ENCODE results near the gene OR6F1.
A peak's percentile ranks its signal among the peaks of the same experiment; 100 is the strongest.
"Not testable (repeated sequence)": the region's sequence is repeated elsewhere in the genome, so short reads cannot be mapped to it uniquely, and the experiment has no call there.

The OR6F1 gene

DNA sequence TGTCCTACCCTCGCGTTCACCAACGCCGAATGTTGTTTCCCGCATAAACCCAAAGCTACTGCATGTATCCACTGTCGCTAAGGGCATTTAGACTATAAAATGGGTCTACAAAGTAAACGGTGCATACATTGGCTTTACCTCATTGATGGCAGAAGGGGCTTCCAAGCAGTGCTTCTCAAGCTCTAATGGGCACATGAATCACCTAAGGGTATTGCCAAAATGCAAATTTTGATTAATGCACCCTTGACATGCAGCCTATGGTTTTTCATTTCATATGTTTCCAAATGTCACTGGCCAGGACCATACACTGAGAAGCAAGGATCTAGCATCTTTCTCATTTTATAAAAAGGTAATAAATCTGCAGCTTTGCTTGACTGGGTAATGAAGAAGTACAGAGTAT lies 2.7 kb downstream of the OR6F1 start:
- TF ChIP-seq, protein P1, sequence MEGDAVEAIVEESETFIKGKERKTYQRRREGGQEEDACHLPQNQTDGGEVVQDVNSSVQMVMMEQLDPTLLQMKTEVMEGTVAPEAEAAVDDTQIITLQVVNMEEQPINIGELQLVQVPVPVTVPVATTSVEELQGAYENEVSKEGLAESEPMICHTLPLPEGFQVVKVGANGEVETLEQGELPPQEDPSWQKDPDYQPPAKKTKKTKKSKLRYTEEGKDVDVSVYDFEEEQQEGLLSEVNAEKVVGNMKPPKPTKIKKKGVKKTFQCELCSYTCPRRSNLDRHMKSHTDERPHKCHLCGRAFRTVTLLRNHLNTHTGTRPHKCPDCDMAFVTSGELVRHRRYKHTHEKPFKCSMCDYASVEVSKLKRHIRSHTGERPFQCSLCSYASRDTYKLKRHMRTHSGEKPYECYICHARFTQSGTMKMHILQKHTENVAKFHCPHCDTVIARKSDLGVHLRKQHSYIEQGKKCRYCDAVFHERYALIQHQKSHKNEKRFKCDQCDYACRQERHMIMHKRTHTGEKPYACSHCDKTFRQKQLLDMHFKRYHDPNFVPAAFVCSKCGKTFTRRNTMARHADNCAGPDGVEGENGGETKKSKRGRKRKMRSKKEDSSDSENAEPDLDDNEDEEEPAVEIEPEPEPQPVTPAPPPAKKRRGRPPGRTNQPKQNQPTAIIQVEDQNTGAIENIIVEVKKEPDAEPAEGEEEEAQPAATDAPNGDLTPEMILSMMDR (IDR thresholded peaks at IDR 0.05): no peak
- no peaks in the 10 kb centered on the region for H3K4me1 Mint-ChIP-seq
- no peak for DNase-seq
- H3K9me3 Mint-ChIP-seq: peaks cover 36% of the 10 kb centered on the region
- peaks cover 6% of the 10 kb centered on the region for H3K27me3 Mint-ChIP-seq (ENCODE audit: low read depth, poor library complexity)
- no peak overlapping the region for H3K27ac Mint-ChIP-seq
- no peaks in the 10 kb centered on the region for H3K36me3 Mint-ChIP-seq (ENCODE audit: low read depth)
- H3K4me3 Mint-ChIP-seq: no peak overlapping the region

DNA sequence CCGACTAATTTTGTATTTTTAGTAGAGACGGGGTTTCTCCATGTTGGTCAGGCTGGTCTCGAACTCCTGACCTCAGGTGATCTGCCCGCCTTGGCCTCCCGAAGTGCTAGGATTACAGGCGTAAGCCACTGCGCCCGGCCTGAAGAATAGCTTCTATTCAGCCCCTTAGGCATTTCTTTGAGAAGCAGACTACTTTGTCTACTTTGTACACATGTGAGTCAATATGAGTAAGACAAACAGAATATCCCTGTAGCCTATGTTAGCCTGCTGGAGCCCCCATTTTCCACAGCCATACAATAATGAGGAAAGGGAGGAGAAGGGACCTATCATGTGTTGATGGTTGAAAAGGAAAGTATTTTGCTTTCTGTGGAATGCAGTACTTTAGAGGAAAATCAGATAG lies 5.8 kb downstream of the OR6F1 start:
- H3K9me3 Mint-ChIP-seq: peaks cover 51% of the 10 kb centered on the region
- H3K27me3 Mint-ChIP-seq (ENCODE audit: low read depth, poor library complexity); H3K4me3 Mint-ChIP-seq; H3K36me3 Mint-ChIP-seq (ENCODE audit: low read depth); H3K4me1 Mint-ChIP-seq; DNase-seq; H3K27ac Mint-ChIP-seq: not testable (repeated sequence)

DNA sequence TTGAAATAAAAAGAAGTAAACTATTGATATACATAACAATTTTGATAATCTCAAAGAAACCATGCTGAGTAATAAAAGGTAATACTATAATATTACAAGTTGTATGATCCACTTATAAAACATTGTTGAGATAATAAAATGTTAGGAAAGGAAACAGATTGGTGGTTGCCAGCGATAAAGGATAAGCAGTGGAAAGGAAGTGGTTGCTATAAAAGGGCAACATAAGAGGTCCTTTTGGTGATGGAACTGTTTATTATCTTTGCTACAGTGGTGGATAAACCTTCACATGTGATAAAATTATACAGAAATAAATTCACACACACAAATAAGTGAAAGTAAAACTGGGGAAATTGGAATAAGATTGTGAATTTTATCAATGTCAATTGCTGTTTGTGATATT lies 15.1 kb downstream of the OR6F1 start:
- Mint-ChIP-seq H3K4me3 (no peak overlapping the region), H3K36me3 (ENCODE audit: low read depth) (no peaks in the 10 kb centered on the region), H3K27me3 (ENCODE audit: low read depth, poor library complexity) (no peaks in the 10 kb centered on the region), H3K9me3 (peaks cover 29% of the 10 kb centered on the region), H3K27ac (no peak overlapping the region), H3K4me1 (no peaks in the 10 kb centered on the region)
- TF ChIP-seq, protein P1 (IDR thresholded peaks at IDR 0.05): no peak
- no peak for DNase-seq

DNA sequence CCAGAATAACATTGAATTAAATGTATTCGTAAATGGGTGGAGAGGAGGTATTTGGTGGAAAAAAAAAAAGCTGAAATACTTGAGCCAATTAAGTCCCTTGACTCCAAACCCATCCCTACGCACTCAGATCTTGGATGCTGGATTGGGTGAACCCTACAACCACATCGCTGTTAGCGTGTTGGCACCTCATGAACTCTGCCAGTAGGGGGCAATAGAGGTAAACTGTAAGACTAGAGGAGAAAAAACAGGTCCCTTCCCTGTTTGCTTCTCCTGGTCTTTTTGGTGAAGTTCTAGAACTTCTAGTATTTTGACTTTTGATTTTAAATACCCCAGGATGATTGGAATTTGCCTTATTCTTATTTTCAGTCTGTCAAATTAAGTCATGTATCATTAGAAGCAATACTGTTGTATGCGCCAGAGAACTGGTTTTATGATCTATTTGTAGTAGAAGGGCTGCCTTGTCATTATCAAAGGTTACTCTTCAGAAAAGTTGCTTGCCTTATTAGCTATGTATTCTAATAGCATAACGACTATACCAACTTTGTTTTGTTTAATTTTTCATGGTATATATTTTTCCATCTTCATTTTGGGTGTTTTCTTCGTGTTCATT lies 35.1 kb downstream of the OR6F1 start:
- no peaks in the 10 kb centered on the region for H3K9me3 Mint-ChIP-seq
- H3K27me3 Mint-ChIP-seq (ENCODE audit: low read depth, poor library complexity): no peaks in the 10 kb centered on the region
- DNase-seq: peak; percentile 61
- no peak overlapping the region for H3K27ac Mint-ChIP-seq
- no peak overlapping the region for H3K4me3 Mint-ChIP-seq
- TF ChIP-seq, protein P1 (IDR thresholded peaks at IDR 0.05): peak; percentile 88
- no peaks in the 10 kb centered on the region for H3K36me3 Mint-ChIP-seq (ENCODE audit: low read depth)
- H3K4me1 Mint-ChIP-seq: no peaks in the 10 kb centered on the region

DNA sequence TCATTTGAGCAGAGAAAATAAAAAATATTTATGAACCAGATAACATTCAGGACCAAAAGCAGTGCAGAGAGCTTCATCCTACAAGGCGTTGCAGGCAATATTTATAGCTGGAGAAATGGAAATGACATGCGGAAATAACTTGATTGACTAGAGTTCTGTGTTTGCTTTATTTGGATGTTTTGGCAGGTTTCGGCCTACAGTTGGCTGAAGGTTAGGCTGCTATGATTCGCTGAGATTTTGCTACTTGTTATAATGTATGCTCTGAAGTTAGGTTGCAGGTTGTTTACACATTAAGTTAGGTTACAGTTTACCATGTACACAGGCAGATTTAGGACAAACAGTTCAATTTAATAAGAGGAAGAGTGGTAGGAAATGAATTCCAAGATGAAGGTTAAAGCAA lies 36.3 kb downstream of the OR6F1 start:
- Mint-ChIP-seq H3K27me3 (ENCODE audit: low read depth, poor library complexity) (no peaks in the 10 kb centered on the region), H3K36me3 (ENCODE audit: low read depth) (no peaks in the 10 kb centered on the region), H3K4me3 (no peak overlapping the region), H3K4me1 (no peaks in the 10 kb centered on the region), H3K27ac (no peak overlapping the region), H3K9me3 (no peaks in the 10 kb centered on the region)
- DNase-seq: no peak
- TF ChIP-seq, protein P1 (IDR thresholded peaks at IDR 0.05): no peak

DNA sequence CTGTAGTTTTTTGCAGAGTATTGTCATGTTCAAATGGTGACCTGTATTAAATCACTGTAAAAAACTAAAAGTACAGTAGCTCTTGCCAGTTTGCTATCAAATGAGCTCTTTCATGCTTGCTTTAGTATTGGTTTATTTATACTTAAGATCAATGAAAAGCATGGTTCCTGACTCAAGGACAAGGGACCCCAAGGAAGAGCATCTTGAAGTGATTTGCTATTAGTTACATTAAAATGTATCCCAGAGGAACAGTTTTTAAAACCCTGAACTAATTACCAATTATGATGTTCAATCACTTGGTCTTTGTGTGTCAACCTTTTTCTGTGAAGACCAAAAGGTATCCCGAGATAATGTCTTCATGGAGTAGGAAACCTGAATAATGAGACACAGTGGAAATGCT lies 36.8 kb downstream of the OR6F1 start, which contains the start of gene OR13G1:
Gene OR13G1 (minus strand): TSS at position 101 of the 400 bp plus-strand sequence. CDS start 6,698 bp downstream, outside the sequence.
- TF ChIP-seq, protein P1 (IDR thresholded peaks at IDR 0.05): no peak
- DNase-seq: no peak
- Mint-ChIP-seq H3K9me3 (no peaks in the 10 kb centered on the region), H3K27me3 (ENCODE audit: low read depth, poor library complexity) (no peaks in the 10 kb centered on the region), H3K27ac (no peak within 1 kb of the TSS), H3K4me1 (no peaks in the 10 kb centered on the region), H3K36me3 (ENCODE audit: low read depth) (no peaks in the 10 kb centered on the region), H3K4me3 (no peak within 1 kb of the TSS)

All from nephron progenitor cell (in vitro differentiated cells).